ENCODE results near the gene ZNF668. TPM values are rescaled to one million over a fixed set of nuclear protein-coding genes. Genes with fewer than 3 reads are reported as not detected.

The ZNF668 gene
- total and polyA plus RNA-seq, 2 of the 13 experiments (the other 11 are each of a cell fraction or from before 2014, with no cell fraction given), result 3.8 to 9.8 TPM

- TF ChIP-seq ZNF674 (CRISPR knock-in tag; IDR thresholded peaks at IDR 0.05; ENCODE audit: low read depth) (no peak), HNF1A (IDR thresholded peaks at IDR 0.05; ENCODE audit: low read depth) (no peak), HNF1A (CRISPR knock-in tag; IDR thresholded peaks at IDR 0.05; ENCODE audit: borderline replicate concordance) (peak; percentile 58; the same call in 1 of the 2 replicates), MBNL3 (CRISPR knock-in tag; conservative IDR thresholded peaks at IDR 0.05) (no peak), BRD4 (CRISPR knock-in tag; IDR thresholded peaks at IDR 0.05) (peak; percentile 66; the same call in 1 of the 2 replicates), MATR3 (CRISPR knock-in tag; IDR thresholded peaks at IDR 0.05) (no peak), CHCHD3 (CRISPR knock-in tag; IDR thresholded peaks at IDR 0.05) (peak; percentile 99), UBTF (CRISPR knock-in tag; IDR thresholded peaks at IDR 0.05) (peak; percentile 63), ZNF326 (CRISPR knock-in tag; IDR thresholded peaks at IDR 0.05; ENCODE audit: borderline replicate concordance) (no peak), TARDBP (CRISPR knock-in tag; IDR thresholded peaks at IDR 0.05) (peak; percentile 92), ZNF776 (CRISPR knock-in tag; IDR thresholded peaks at IDR 0.05) (0 out of 2 replicates have a peak, but pooled peaks have one; percentile 67), TRAFD1 (CRISPR knock-in tag; IDR thresholded peaks at IDR 0.05; ENCODE audit: borderline replicate concordance) (peak; percentile 49; the same call in 1 of the 2 replicates), HCFC1 (IDR thresholded peaks at IDR 0.05; ENCODE audit: low read depth, low read length) (peak; percentile 83), JUN (CRISPR knock-in tag; IDR thresholded peaks at IDR 0.05) (peak; percentile 69; the same call in 1 of the 2 replicates), HES4 (CRISPR knock-in tag; IDR thresholded peaks at IDR 0.05; ENCODE audit: borderline replicate concordance) (no peak; the same call in 1 of the 2 replicates), ZNF563 (CRISPR knock-in tag; IDR thresholded peaks at IDR 0.05) (no peak; the same call in 1 of the 2 replicates), PPARG (CRISPR knock-in tag; conservative IDR thresholded peaks at IDR 0.05) (0 out of 2 replicates have a peak, but pooled peaks have one; percentile 50), FOXA1 (IDR thresholded peaks at IDR 0.05) (no peak), FOXA1 (CRISPR knock-in tag; IDR thresholded peaks at IDR 0.05) (0 out of 2 replicates have a peak, but pooled peaks have one; percentile 12), SMAD9 (CRISPR knock-in tag; IDR thresholded peaks at IDR 0.05) (peak; percentile 52; the same call in 1 of the 2 replicates)
These were observed 41.0 kb downstream of the ZNF668 start, which contains the start of gene STX4 (continued) for GRCh38 chr16:31032736-31033708.

Data from HepG2 (cell line).